Measurements from ENCODE around the gene KRTAP10-3. TPM values are rescaled to one million over a fixed set of nuclear protein-coding genes. Genes with fewer than 3 reads are reported as not detected.
A peak's percentile ranks its signal among the peaks of the same experiment; 100 is the strongest.

Gene KRTAP10-3
- total and polyA plus RNA-seq, 9 of the 15 experiments (the other 6 are each of a cell fraction or from before 2014, with no cell fraction given): not detected

GRCh38 chr21:44524414-44525371, 33.9 kb downstream of the KRTAP10-3 start:
- Histone ChIP-seq H3K4me3 (no peak overlapping the region), H2AFZ (ENCODE audit: low read depth, low read length) (no peak overlapping the region), H3K27me3 (ENCODE audit: control insufficient read depth in 2 of 2, insufficient read depth in 2 of 2, low read length in 2 of 2) (peaks cover 22 to 51% of the 10 kb centered on the region in 2 experiments; a peak in 3 of 5 replicates), H3K9ac (ENCODE audit: insufficient read depth in 1 of 2, low read depth in 2 of 2, low read length in 2 of 2) (no peak overlapping the region), H4K20me1 (replicated peaks; ENCODE audit: control insufficient read depth, insufficient read depth, low read length) (peaks cover 9% of the 10 kb centered on the region; the same call in 1 of the 2 replicates), H3K9me1 (ENCODE audit: control insufficient read depth, insufficient read depth, low read length) (no peaks in the 10 kb centered on the region), H3K79me2 (ENCODE audit: control insufficient read depth, insufficient read depth, low read length) (no peaks in the 10 kb centered on the region), H3K4me2 (ENCODE audit: insufficient read depth, low read length) (no peak overlapping the region), H3K4me1 (replicated peaks in 1 of 2; ENCODE audit: control insufficient read depth in 2 of 2, insufficient read depth in 2 of 2, low read length in 2 of 2) (peaks cover 0 to 28% of the 10 kb centered on the region in 2 experiments; a peak in 1 of 5 replicates), H3K27ac (ENCODE audit: extremely low read depth, low read depth, low read length) (no peak overlapping the region), H3K36me3 (ENCODE audit: control insufficient read depth, insufficient read depth, low read length) (no peaks in the 10 kb centered on the region), H3K9me3 (replicated peaks; ENCODE audit: control insufficient read depth, insufficient read depth, low read depth, low read length) (peaks cover 21% of the 10 kb centered on the region; the same call in 1 of the 2 replicates)
- ATAC-seq: no peak
- in situ Hi-C loops (cut with MboI) (no loop called here), intact Hi-C loops (cut with micrococcal nuclease) (no loop called here)
- BruUV-seq (replicated peaks): no TSS peak
- FAIRE-seq: peak; percentile 37
- no peak for DNase-seq (ENCODE audit: extremely low read depth in 1 of 4, low spot score in 3 of 4)
- POLR2A ChIA-PET: no interaction called here
- 2% methylated on average over 2 of the region's 2 CpGs for WGBS (ENCODE audit: insufficient coverage, low coverage, missing lambda C conversion rate)
- CTCF ChIA-PET (ENCODE audit: low intra/inter-chr PET ratio): no interaction called here
- TF ChIP-seq, protein P1, sequence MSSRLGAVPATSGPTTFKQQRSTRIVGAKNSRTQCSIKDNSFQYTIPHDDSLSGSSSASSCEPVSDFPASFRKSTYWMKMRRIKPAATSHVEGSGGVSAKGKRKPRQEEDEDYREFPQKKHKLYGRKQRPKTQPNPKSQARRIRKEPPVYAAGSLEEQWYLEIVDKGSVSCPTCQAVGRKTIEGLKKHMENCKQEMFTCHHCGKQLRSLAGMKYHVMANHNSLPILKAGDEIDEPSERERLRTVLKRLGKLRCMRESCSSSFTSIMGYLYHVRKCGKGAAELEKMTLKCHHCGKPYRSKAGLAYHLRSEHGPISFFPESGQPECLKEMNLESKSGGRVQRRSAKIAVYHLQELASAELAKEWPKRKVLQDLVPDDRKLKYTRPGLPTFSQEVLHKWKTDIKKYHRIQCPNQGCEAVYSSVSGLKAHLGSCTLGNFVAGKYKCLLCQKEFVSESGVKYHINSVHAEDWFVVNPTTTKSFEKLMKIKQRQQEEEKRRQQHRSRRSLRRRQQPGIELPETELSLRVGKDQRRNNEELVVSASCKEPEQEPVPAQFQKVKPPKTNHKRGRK (tag; IDR thresholded peaks at IDR 0.05): no peak
- TF ChIP-seq, protein P2, sequence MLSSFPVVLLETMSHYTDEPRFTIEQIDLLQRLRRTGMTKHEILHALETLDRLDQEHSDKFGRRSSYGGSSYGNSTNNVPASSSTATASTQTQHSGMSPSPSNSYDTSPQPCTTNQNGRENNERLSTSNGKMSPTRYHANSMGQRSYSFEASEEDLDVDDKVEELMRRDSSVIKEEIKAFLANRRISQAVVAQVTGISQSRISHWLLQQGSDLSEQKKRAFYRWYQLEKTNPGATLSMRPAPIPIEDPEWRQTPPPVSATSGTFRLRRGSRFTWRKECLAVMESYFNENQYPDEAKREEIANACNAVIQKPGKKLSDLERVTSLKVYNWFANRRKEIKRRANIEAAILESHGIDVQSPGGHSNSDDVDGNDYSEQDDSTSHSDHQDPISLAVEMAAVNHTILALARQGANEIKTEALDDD (IDR thresholded peaks at IDR 0.05): peak; percentile 77
- TF ChIP-seq ZNF239 (CRISPR knock-in tag; IDR thresholded peaks at IDR 0.05): no peak
- TF ChIP-seq, protein P3, sequence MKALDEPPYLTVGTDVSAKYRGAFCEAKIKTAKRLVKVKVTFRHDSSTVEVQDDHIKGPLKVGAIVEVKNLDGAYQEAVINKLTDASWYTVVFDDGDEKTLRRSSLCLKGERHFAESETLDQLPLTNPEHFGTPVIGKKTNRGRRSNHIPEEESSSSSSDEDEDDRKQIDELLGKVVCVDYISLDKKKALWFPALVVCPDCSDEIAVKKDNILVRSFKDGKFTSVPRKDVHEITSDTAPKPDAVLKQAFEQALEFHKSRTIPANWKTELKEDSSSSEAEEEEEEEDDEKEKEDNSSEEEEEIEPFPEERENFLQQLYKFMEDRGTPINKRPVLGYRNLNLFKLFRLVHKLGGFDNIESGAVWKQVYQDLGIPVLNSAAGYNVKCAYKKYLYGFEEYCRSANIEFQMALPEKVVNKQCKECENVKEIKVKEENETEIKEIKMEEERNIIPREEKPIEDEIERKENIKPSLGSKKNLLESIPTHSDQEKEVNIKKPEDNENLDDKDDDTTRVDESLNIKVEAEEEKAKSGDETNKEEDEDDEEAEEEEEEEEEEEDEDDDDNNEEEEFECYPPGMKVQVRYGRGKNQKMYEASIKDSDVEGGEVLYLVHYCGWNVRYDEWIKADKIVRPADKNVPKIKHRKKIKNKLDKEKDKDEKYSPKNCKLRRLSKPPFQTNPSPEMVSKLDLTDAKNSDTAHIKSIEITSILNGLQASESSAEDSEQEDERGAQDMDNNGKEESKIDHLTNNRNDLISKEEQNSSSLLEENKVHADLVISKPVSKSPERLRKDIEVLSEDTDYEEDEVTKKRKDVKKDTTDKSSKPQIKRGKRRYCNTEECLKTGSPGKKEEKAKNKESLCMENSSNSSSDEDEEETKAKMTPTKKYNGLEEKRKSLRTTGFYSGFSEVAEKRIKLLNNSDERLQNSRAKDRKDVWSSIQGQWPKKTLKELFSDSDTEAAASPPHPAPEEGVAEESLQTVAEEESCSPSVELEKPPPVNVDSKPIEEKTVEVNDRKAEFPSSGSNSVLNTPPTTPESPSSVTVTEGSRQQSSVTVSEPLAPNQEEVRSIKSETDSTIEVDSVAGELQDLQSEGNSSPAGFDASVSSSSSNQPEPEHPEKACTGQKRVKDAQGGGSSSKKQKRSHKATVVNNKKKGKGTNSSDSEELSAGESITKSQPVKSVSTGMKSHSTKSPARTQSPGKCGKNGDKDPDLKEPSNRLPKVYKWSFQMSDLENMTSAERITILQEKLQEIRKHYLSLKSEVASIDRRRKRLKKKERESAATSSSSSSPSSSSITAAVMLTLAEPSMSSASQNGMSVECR (CRISPR knock-in tag; IDR thresholded peaks at IDR 0.05): no peak
- TF ChIP-seq MTA3 (IDR thresholded peaks at IDR 0.05; ENCODE audit: borderline replicate concordance): no peak
- TF ChIP-seq PKNOX1 (IDR thresholded peaks at IDR 0.05): no peak
- no peak for TF ChIP-seq ARID1B (IDR thresholded peaks at IDR 0.05)
- 0 out of 2 replicates have a peak, but pooled peaks have one; percentile 34 for TF ChIP-seq THRB (CRISPR knock-in tag; conservative IDR thresholded peaks at IDR 0.05)
- TF ChIP-seq GATA2 (CRISPR knock-in tag; IDR thresholded peaks at IDR 0.05): 0 out of 2 replicates have a peak, but pooled peaks have one; percentile 16
